ENCODE measurements around the gene RPTOR. TPM values are rescaled to one million over a fixed set of nuclear protein-coding genes. Genes with fewer than 3 reads are reported as not detected.

The RPTOR gene
- total RNA-seq, 1 experiment from 2014 or later: 58.0 TPM

DNA sequence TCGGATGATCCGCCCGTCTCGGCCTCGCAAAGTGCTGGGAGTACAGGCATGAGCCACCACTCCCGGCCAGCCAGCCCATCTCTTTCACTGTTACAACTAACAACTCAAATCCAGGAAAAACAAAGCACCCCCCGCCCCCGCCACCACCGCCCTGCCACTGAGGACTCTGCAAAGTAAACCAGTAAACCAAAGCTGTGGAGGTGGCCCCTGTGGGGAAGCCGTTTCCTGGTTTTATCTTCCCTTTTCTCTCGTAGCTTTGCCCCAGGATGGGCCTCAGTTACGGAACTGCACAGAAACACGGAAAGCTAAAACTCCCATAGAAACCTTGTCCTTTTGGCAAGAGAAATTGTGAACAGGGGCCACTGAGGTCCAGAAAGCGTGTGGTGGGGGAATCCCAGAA is 464.5 kb downstream of the RPTOR start:
- no peak for TF ChIP-seq SIN3A (IDR thresholded peaks at IDR 0.05; ENCODE audit: borderline replicate concordance, insufficient read depth, low read depth, low read length)
- TF ChIP-seq, protein P1, sequence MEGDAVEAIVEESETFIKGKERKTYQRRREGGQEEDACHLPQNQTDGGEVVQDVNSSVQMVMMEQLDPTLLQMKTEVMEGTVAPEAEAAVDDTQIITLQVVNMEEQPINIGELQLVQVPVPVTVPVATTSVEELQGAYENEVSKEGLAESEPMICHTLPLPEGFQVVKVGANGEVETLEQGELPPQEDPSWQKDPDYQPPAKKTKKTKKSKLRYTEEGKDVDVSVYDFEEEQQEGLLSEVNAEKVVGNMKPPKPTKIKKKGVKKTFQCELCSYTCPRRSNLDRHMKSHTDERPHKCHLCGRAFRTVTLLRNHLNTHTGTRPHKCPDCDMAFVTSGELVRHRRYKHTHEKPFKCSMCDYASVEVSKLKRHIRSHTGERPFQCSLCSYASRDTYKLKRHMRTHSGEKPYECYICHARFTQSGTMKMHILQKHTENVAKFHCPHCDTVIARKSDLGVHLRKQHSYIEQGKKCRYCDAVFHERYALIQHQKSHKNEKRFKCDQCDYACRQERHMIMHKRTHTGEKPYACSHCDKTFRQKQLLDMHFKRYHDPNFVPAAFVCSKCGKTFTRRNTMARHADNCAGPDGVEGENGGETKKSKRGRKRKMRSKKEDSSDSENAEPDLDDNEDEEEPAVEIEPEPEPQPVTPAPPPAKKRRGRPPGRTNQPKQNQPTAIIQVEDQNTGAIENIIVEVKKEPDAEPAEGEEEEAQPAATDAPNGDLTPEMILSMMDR (IDR thresholded peaks at IDR 0.05): no peak
- TF ChIP-seq, protein P2, sequence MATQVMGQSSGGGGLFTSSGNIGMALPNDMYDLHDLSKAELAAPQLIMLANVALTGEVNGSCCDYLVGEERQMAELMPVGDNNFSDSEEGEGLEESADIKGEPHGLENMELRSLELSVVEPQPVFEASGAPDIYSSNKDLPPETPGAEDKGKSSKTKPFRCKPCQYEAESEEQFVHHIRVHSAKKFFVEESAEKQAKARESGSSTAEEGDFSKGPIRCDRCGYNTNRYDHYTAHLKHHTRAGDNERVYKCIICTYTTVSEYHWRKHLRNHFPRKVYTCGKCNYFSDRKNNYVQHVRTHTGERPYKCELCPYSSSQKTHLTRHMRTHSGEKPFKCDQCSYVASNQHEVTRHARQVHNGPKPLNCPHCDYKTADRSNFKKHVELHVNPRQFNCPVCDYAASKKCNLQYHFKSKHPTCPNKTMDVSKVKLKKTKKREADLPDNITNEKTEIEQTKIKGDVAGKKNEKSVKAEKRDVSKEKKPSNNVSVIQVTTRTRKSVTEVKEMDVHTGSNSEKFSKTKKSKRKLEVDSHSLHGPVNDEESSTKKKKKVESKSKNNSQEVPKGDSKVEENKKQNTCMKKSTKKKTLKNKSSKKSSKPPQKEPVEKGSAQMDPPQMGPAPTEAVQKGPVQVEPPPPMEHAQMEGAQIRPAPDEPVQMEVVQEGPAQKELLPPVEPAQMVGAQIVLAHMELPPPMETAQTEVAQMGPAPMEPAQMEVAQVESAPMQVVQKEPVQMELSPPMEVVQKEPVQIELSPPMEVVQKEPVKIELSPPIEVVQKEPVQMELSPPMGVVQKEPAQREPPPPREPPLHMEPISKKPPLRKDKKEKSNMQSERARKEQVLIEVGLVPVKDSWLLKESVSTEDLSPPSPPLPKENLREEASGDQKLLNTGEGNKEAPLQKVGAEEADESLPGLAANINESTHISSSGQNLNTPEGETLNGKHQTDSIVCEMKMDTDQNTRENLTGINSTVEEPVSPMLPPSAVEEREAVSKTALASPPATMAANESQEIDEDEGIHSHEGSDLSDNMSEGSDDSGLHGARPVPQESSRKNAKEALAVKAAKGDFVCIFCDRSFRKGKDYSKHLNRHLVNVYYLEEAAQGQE (IDR thresholded peaks at IDR 0.05; ENCODE audit: insufficient read depth in 1 of 2, low read depth in 2 of 2, low read length in 1 of 2): no peak
- TF ChIP-seq TCF7L2 (IDR thresholded peaks at IDR 0.05; ENCODE audit: low read depth, low read length): no peak
- no peak for TF ChIP-seq POLR2AphosphoS5 (IDR thresholded peaks at IDR 0.05; ENCODE audit: low read depth, low read length)

DNA sequence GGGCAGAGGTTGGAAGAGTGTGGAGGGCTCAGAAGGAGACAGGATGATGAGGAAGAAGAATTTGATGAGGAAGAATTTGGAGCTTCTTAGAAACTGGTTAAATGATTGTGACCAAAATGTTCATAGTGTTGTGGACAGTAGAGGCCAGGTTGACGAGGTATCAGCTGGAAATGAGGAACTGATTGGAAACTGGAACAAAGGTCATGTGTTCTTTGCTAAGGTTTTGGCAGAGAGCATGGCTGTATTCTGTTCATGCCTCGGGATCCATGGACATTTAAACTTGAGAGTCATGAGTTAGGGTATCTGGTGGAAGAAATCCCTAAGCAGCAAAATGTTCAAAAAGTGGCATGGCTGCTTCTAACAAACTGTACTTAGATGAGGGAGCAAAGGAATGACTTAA is 466.3 kb downstream of the RPTOR start:
- Histone ChIP-seq H3K4me3 (ENCODE audit: low read depth in 2 of 2, low read length in 2 of 2) (no peak overlapping the region), H3K36me3 (ENCODE audit: control insufficient read depth, insufficient read depth, low read length) (no peaks in the 10 kb centered on the region), H3K9me3 (ENCODE audit: control insufficient read depth, insufficient read depth, low read depth, low read length) (no peaks in the 10 kb centered on the region), H3K27ac (ENCODE audit: low read length) (no peak overlapping the region), H3K4me1 (ENCODE audit: control insufficient read depth, insufficient read depth, low read length) (no peaks in the 10 kb centered on the region), H3K27me3 (ENCODE audit: control insufficient read depth, insufficient read depth, low read length) (no peaks in the 10 kb centered on the region; the same call in 1 of the 2 replicates)
- ChIA-PET POLR2A (no interaction called here), CTCF (no interaction called here)
- in situ Hi-C loops (cut with HindIII; ENCODE audit: low pct_unique_long_range_greater_than_20kb, low sequenced_read_pairs): no loop called here
- intact Hi-C loops (cut with micrococcal nuclease; ENCODE audit: unreplicated experiment): no loop called here
- ATAC-seq (no peak), DNase-seq (ENCODE audit: low read depth, low spot score) (no peak)
- BruUV-seq (replicated peaks): no TSS peak
- TF ChIP-seq, protein P1 (IDR thresholded peaks at IDR 0.05): no peak
- no peak for TF ChIP-seq TCF7L2 (IDR thresholded peaks at IDR 0.05; ENCODE audit: low read depth, low read length)
- no peak for TF ChIP-seq POLR2AphosphoS5 (IDR thresholded peaks at IDR 0.05; ENCODE audit: low read depth, low read length)
- TF ChIP-seq, protein P2 (IDR thresholded peaks at IDR 0.05; ENCODE audit: insufficient read depth in 1 of 2, low read depth in 2 of 2, low read length in 1 of 2): no peak
- no peak for TF ChIP-seq SIN3A (IDR thresholded peaks at IDR 0.05; ENCODE audit: borderline replicate concordance, insufficient read depth, low read depth, low read length)

More for the DNA sequence above, 464.5 kb downstream of the RPTOR start:
- in situ Hi-C loops (cut with HindIII; ENCODE audit: low pct_unique_long_range_greater_than_20kb, low sequenced_read_pairs) (no loop called here), intact Hi-C loops (cut with micrococcal nuclease; ENCODE audit: unreplicated experiment) (no loop called here)
- Histone ChIP-seq H3K9me3 (ENCODE audit: control insufficient read depth, insufficient read depth, low read depth, low read length) (no peaks in the 10 kb centered on the region), H3K27ac (ENCODE audit: low read length) (no peak overlapping the region), H3K36me3 (ENCODE audit: control insufficient read depth, insufficient read depth, low read length) (no peaks in the 10 kb centered on the region), H3K4me1 (ENCODE audit: control insufficient read depth, insufficient read depth, low read length) (peaks cover 6% of the 10 kb centered on the region), H3K27me3 (ENCODE audit: control insufficient read depth, insufficient read depth, low read length) (peaks cover 5% of the 10 kb centered on the region), H3K4me3 (ENCODE audit: low read depth in 2 of 2, low read length in 2 of 2) (no peak overlapping the region)
- BruUV-seq (replicated peaks): no TSS peak
- ATAC-seq (no peak), DNase-seq (ENCODE audit: low read depth, low spot score) (no peak)
- POLR2A ChIA-PET: interaction anchor here (0.7 kb wide), 1 partner anchor 905 kb away, joined by 4 read pairs; no protein-coding TSS in a partner anchor
- CTCF ChIA-PET: interaction anchor here (0.7 kb wide), 1 partner anchor 155 kb away, joined by 5 read pairs; no protein-coding TSS in a partner anchor
